Measurements from ENCODE around the gene GNL3. TPM values are rescaled to one million over a fixed set of nuclear protein-coding genes. Genes with fewer than 3 reads are reported as not detected.

GNL3 gene, protein sequence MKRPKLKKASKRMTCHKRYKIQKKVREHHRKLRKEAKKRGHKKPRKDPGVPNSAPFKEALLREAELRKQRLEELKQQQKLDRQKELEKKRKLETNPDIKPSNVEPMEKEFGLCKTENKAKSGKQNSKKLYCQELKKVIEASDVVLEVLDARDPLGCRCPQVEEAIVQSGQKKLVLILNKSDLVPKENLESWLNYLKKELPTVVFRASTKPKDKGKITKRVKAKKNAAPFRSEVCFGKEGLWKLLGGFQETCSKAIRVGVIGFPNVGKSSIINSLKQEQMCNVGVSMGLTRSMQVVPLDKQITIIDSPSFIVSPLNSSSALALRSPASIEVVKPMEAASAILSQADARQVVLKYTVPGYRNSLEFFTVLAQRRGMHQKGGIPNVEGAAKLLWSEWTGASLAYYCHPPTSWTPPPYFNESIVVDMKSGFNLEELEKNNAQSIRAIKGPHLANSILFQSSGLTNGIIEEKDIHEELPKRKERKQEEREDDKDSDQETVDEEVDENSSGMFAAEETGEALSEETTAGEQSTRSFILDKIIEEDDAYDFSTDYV
- 100 to 1,000 TPM; 198 to 200 TPM for total RNA-seq

DNA sequence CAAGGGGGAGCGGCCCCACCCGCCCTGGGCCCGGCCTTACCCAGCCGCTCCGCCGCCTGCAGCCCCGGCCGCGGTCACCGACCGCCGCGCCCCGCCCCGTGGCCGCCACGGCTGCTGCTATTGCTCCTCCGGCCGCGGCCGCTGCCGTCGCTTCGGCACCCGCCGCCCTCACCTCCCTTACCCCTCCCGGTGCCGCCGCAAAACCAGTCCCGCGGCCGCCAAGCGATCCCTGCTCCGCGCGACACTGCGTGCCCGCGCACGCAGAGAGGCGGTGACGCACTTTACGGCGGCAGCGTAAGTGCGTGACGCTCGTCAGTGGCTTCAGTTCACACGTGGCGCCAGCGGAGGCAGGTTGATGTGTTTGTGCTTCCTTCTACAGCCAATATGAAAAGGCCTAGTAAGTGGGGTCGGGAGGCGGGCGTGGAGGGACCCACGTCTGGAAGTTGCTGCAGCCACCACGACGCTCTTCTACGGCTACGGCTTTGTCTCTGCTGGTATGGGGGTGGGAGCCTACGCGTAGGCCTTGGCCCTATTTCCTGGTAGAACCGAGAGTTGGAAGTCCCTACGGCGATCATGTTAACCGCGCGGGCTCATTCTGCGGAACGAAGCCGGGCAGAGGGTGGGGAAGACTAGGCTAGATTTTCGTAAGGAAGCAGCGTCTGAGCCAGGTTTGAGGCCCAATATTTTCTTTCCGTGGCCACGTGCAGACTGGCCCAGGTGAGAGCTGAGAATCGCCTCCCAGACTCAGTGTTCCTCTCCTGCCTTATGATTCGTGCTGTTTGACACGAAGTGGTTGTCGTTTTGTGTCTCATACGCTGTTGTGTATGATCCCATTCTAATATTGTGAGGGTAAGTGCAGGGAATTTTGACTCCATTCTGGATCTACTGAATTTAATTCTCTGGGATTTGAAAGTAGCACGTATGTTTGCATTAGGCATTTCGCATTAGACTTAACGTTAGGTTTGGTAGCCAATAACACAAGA, at the start of gene GNL3, which contains the start of gene PBRM1:
TSS of gene GNL3 (plus strand) at position 324 of the 983 bp plus-strand sequence. CDS start at position 385, 61 bp downstream.
TSS of gene PBRM1 (minus strand) at position 205 of the 983 bp plus-strand sequence.
- Mint-ChIP-seq H3K36me3 (ENCODE audit: low read depth) (peaks cover 62% of the 10 kb centered on the region), H3K9me3 (no peaks in the 10 kb centered on the region), H3K4me3 (peak within 1 kb of the TSS; percentile 100), H3K27ac (peak within 1 kb of the TSS; percentile 99), H3K4me1 (ENCODE audit: low read depth) (peaks cover 70% of the 10 kb centered on the region), H3K27me3 (no peaks in the 10 kb centered on the region)
- POLR2A ChIA-PET: interaction anchor here (0.8 to 10.1 kb wide), 5 partner anchors 10 to 153 kb away, joined by 3 to 101 read pairs (median 3); partner anchors contain the start of genes GLT8D1 and SPCS1
- ATAC-seq (peak; percentile 87), DNase-seq (peak; percentile 95)
- CTCF ChIA-PET: interaction anchor here (1.7 kb wide), 1 partner anchor 19 kb away, joined by 5 read pairs; the partner anchor contains the start of gene GLT8D1
- intact Hi-C loops (cut with micrococcal nuclease): loop anchor here (10.0 kb wide), 1 partner anchor 151 kb away; the partner anchor contains the start of genes NT5DC2 and UQCC5
- TF ChIP-seq, protein P1, sequence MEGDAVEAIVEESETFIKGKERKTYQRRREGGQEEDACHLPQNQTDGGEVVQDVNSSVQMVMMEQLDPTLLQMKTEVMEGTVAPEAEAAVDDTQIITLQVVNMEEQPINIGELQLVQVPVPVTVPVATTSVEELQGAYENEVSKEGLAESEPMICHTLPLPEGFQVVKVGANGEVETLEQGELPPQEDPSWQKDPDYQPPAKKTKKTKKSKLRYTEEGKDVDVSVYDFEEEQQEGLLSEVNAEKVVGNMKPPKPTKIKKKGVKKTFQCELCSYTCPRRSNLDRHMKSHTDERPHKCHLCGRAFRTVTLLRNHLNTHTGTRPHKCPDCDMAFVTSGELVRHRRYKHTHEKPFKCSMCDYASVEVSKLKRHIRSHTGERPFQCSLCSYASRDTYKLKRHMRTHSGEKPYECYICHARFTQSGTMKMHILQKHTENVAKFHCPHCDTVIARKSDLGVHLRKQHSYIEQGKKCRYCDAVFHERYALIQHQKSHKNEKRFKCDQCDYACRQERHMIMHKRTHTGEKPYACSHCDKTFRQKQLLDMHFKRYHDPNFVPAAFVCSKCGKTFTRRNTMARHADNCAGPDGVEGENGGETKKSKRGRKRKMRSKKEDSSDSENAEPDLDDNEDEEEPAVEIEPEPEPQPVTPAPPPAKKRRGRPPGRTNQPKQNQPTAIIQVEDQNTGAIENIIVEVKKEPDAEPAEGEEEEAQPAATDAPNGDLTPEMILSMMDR (IDR thresholded peaks at IDR 0.05): no peak

- Mint-ChIP-seq H3K36me3 (ENCODE audit: low read depth) (peaks cover 28% of the 10 kb centered on the region), H3K4me1 (ENCODE audit: low read depth) (no peaks in the 10 kb centered on the region), H3K27me3 (no peaks in the 10 kb centered on the region), H3K9me3 (no peaks in the 10 kb centered on the region), H3K4me3 (no peak overlapping the region), H3K27ac (no peak overlapping the region)
- POLR2A ChIA-PET: no interaction called here
- DNase-seq (no peak), ATAC-seq (no peak)
- TF ChIP-seq, protein P1 (IDR thresholded peaks at IDR 0.05): no peak
- CTCF ChIA-PET: no interaction called here
- intact Hi-C loops (cut with micrococcal nuclease): no loop called here
These were observed 49.2 kb upstream of the GNL3 start for GRCh38 chr3:52636673-52637072.

DNA sequence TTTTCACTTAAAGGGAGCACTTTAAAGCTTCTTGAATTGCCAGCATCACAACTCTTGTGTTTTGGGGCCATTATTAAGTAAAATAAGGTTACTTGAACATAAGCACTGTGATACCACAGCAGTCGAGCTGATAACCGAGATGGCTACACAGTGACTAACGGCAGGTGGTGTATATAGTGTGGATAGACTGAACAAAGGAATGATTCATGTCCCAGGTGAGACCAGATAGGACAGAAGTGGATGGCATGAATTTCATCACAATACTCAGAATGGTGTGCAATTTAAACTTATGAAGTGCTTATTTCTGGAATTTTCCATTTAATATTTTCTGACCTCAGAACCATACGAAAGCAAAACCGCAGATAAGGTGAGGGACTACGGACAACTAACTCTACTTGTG, 40.3 kb upstream of the GNL3 start:
- H3K27me3 Mint-ChIP-seq: no peaks in the 10 kb centered on the region
- no peak overlapping the region for H3K4me3 Mint-ChIP-seq
- peaks cover 34% of the 10 kb centered on the region for H3K36me3 Mint-ChIP-seq (ENCODE audit: low read depth)
- intact Hi-C loops (cut with micrococcal nuclease): no loop called here
- ChIA-PET POLR2A (no interaction called here), CTCF (no interaction called here)
- no peaks in the 10 kb centered on the region for H3K4me1 Mint-ChIP-seq (ENCODE audit: low read depth)
- DNase-seq: no peak
- TF ChIP-seq, protein P1 (IDR thresholded peaks at IDR 0.05): no peak
- ATAC-seq: no peak
- no peak overlapping the region for H3K27ac Mint-ChIP-seq
- H3K9me3 Mint-ChIP-seq: no peaks in the 10 kb centered on the region

GRCh38 chr3:52649461-52650210, 36.2 kb upstream of the GNL3 start:
- TF ChIP-seq, protein P1 (IDR thresholded peaks at IDR 0.05): no peak
- intact Hi-C loops (cut with micrococcal nuclease): no loop called here
- DNase-seq: no peak
- H3K9me3 Mint-ChIP-seq: no peaks in the 10 kb centered on the region
- peaks cover 40% of the 10 kb centered on the region for H3K36me3 Mint-ChIP-seq (ENCODE audit: low read depth)
- ATAC-seq: no peak
- H3K27me3 Mint-ChIP-seq: no peaks in the 10 kb centered on the region
- H3K27ac Mint-ChIP-seq: no peak overlapping the region
- ChIA-PET CTCF (no interaction called here), POLR2A (interaction anchor here (0.9 kb wide), 1 partner anchor 56 kb away, joined by 3 read pairs; the partner anchor contains the start of gene SPCS1)
- H3K4me3 Mint-ChIP-seq: no peak overlapping the region
- no peaks in the 10 kb centered on the region for H3K4me1 Mint-ChIP-seq (ENCODE audit: low read depth)
